GM21825 (cell line): Measurements from ENCODE around the gene CGB1.
"Not testable (repeated sequence)": the region's sequence is repeated elsewhere in the genome, so short reads cannot be mapped to it uniquely, and the experiment has no call there.

ENCODE experiments used
- ATAC-seq: cut with Tn5 transposase; IDR thresholded peaks from one replicate; pipeline ENCODE4 v1.9.1; 2021; ENCODE audit warnings: mild to moderate bottlenecking, moderate library complexity; ENCODE audit not compliant: unreplicated experiment

Gene CGB1

GRCh38 chr19:49036815-49037214 is at the start of gene CGB1:
Gene CGB1 (minus strand): TSS chr19:49036895. CDS start chr19:49036711, 184 bp downstream.
- ATAC-seq: not testable (repeated sequence)

GRCh38 chr19:49086296-49086695 is 49.6 kb upstream of the CGB1 start:
- ATAC-seq: no peak

DNA sequence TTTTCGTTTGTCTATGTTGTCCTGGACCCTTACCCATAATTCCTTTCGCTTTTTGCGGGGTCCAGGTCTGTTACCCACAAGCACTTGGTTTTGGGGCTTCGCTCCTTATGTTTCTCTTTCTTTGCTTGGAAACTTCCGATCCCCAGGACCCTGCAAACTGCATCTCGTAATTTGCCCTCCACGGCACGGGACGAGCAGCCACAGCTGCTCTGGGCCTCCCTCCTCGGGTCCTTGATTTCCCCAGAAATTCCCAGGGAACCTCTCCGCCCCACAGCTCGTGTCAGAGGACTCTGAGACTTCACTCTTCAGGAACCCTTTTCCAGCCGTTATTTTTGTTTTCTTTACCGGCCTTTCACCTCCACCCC is 49.2 kb upstream of the CGB1 start:
- no peak for ATAC-seq

- ATAC-seq: peak; percentile 76
These were observed 48.5 kb upstream of the CGB1 start, which contains the start of gene SNRNP70 for GRCh38 chr19:49085020-49085867. Gene SNRNP70 (plus strand): TSS chr19:49085451. CDS start chr19:49086415, 964 bp downstream.

- ATAC-seq: no peak
These were observed 47.7 kb upstream of the CGB1 start for GRCh38 chr19:49084206-49085019.

DNA sequence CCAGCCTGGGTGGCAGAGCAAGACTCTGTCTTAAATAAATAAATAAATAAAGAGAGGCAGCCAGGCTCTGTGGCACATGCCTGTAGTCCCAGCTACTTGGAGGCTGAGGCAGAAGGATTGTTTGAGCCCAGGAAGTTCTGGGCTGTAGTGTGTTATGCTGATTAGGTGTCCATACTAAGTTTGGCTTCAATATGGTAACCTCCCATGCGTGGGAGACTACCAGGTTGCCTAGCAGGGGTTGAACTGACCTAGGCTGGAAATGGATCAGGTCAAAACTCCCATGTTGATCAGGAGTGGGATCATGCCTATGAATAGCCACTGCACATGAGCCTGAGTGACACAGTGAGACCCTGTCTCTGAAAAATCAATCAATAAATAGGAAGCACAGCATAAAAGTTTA is 44.6 kb upstream of the CGB1 start:
- ATAC-seq: no peak

GRCh38 chr19:49080392-49080791 is 43.7 kb upstream of the CGB1 start:
- ATAC-seq: no peak

GRCh38 chr19:49074869-49075268 is 38.2 kb upstream of the CGB1 start:
- ATAC-seq: not testable (repeated sequence)

- ATAC-seq: no peak
These were observed 37.1 kb upstream of the CGB1 start for GRCh38 chr19:49073514-49074378.

GRCh38 chr19:49071860-49072547 is 35.3 kb upstream of the CGB1 start:
- no peak for ATAC-seq

- ATAC-seq: no peak
These were observed 33.7 kb upstream of the CGB1 start for GRCh38 chr19:49070416-49070815.

- no peak for ATAC-seq
These were observed 32.3 kb upstream of the CGB1 start for GRCh38 chr19:49069026-49069425.

DNA sequence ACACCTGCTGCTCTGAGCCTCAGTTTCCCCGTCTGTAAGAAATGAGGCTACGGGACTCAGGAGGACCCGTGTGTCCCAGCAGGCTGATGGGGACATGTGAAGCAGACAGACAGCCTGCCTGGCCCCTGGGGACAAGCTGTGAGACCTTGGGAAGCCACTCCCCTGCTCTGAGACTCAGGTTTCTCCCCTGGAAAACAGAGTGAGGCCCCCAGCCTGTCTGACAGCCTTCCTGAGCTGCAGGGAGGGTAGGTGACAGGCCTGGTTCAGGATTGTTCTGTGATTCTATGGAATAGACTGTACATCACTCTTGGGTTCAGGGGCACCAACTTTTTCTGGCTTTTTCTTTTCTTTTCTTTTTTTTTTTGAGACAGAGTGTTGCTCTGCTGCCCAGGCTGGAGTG is 30.9 kb upstream of the CGB1 start:
- ATAC-seq: no peak

DNA sequence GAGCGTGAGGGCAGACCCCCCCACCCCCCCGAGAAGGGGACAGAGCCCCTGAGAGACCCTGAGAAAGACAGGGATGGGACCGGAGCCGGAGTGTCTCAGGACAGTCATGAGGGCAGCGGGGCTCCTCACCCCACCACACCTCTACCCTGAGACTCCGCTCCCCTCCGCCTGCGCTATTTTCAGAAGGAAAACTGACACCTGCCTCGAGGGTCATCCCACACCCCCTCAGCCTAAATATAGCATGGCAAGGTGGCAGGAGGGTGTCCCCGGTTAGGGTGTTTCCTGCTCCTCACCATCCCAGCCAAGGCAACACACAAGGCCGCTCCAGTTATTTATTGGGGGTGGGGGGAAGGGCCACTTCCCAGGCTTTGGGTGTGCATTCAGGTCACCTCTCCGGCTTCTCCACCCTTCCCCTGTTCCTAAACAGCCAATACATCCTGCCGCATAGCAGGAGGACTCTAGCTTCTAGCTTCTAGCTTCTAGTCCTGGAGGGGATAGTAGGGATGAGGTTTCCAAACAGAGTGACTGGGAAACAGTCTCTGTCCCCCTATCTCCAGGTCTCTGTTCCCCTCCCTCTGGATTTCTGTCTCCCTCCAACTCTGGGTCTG is 29.3 kb upstream of the CGB1 start:
- ATAC-seq: no peak

- no peak for ATAC-seq
These were observed 28.3 kb upstream of the CGB1 start, which contains the start of gene NTF4 for GRCh38 chr19:49064768-49065611. Gene NTF4 (minus strand): TSS chr19:49064818. CDS start chr19:49061997, 2,821 bp downstream.

DNA sequence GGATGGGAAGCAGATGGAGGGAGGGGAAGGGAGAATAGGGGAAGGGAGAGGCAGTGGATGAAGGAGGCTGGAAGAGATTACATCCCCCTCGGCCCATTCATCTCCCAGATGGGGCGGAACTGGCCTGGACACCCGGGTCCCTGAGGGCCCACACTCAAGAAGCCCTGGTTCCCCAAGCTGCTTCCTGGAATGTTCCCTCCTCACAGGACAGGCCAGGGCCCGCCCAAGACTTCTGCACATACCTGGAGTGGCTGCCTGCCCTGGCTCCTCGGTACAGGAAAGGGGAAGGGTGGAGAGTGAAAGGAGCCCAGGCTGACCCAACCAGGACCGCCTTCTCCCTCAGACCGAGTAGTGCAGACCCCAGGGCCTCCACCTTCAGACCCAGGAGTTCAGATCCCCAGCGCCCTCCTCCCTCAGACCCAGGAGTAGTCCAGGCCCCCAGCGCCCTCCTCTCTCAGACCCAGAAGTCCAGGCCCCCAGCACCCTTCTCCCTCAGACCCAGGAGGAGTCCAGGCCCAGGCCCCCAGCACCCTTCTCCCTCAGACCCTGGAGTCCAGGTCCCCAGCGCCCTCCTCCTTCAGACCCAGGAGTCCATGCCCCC is 27.4 kb upstream of the CGB1 start:
- ATAC-seq: no peak

- no peak for ATAC-seq
These were observed 24.8 kb upstream of the CGB1 start for GRCh38 chr19:49061445-49061844.

DNA sequence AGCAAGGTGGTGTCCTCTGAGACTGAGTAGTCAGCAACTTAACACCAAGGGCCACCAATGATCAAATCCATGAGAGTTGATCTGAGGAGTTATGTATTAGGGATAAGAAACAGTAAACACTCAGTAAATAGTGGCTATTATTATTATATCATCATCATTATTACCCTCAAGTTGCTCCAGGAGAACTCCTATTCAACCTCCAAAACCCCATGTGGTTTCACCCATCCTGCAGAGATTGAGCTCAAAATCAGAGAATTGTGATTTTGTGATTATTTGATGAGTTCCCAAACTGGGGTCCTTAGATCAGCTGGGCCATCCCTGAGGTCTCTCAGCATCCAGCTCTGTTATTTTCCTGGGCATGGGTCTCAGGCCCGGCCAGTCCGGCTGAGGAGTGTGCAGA is 24.3 kb upstream of the CGB1 start:
- no peak for ATAC-seq

DNA sequence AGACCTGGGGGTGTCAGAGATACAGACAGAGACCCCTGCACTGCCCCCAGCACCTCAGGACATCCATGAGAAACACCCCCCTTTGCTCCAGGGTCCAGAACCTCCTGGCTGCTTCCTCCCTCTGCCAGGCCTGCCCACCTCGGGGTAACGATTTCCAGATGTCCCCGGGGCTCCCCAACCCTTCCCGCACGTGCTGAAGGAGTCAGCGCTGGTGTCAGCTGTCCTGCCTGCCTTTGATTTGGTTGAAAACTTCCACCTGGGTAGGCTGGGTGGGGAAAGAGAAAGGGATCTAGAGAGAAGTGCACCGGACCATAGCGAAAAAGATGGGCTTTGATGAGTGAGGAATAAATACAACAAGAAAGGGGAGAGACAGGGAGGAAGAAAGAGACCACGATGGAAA is 22.4 kb upstream of the CGB1 start:
- ATAC-seq: no peak
